CD1c-positive myeloid dendritic cell (primary cell): ENCODE data around the gene C19orf67.

Experiments used
- DNase-seq: peaks from one replicate; pipeline ENCODE4 v3.0.0-alpha.2; 2016; ENCODE audit errors: extremely low spot score

Gene C19orf67

DNA sequence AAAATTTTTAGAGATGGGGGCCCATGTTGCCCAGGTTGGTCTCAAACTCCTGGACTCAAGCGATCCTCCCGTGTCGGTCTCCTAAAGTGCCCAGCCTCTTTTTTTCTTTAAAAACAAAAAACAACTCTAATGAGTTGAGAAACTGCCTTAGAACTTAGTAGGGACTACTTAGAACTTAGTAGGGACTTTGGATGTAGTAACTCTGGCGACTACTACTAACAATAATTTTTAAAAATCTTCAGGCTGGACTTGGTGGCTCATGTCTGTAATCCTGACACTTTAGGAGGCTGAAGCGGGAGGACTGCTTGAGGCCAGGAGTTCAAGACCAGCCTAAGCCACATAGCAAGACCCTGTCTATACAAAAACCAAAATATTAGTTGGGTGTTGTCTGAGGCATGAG, 515 bp upstream of the C19orf67 start:
- no peak for DNase-seq

DNA sequence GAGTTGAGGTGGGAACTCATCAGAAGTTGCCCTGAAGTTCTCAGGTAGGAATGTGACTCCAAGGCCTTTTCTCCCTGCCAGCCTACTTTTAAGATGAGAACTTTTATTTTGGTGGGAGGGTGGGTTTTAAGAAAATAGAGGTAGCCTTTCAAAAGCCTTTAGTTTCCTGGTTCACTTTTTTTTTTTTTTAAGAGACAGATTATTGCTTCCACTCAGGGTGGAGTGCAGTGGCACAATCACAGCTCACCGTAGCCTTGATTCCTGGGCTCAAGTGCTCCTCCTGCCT, 3.0 kb downstream of the C19orf67 start:
- DNase-seq, result no peak

DNA sequence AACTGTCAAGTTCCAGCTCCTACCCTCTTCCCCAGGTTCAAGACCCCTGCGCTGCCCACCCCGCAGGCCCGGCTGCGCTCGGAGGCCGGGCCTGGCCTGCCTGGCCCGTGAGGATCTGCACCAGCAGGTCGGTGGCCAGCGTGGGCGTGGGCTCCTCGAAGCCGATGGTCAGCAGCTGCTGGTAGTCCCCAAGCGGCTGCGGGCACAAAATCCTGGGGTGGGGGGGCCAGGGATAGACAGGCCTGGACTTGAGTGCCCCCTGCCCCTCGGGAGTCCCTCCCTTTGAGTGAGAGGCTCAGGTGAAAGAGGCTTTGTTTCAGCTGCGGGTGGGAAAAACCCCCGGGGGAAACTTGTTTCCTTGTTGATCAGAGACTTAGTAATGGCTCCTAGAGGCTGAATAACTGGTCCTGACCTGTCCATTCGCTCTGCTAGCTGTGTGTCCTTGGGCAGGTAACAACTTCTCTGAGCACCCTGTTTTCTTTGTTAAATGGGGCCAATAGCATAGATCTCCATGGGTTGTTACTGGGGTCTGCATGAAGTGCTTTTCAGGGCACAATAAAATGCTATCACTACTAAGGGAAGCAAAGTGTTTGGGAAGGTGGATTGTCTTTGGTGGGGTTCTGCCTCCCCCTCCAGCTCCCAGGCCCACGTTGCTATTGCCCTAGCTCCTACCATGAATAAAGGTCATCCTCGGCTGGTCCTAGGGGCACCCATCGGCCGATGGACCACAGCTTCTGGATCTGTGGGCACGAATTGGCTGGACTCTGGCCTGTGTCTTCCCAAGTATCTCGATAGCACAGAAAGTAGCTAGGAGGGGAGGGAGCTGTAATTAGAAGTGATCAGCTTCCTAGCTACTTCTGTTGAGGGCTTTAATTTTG, 3.5 kb downstream of the C19orf67 start:
- DNase-seq, result peak; percentile 58

DNA sequence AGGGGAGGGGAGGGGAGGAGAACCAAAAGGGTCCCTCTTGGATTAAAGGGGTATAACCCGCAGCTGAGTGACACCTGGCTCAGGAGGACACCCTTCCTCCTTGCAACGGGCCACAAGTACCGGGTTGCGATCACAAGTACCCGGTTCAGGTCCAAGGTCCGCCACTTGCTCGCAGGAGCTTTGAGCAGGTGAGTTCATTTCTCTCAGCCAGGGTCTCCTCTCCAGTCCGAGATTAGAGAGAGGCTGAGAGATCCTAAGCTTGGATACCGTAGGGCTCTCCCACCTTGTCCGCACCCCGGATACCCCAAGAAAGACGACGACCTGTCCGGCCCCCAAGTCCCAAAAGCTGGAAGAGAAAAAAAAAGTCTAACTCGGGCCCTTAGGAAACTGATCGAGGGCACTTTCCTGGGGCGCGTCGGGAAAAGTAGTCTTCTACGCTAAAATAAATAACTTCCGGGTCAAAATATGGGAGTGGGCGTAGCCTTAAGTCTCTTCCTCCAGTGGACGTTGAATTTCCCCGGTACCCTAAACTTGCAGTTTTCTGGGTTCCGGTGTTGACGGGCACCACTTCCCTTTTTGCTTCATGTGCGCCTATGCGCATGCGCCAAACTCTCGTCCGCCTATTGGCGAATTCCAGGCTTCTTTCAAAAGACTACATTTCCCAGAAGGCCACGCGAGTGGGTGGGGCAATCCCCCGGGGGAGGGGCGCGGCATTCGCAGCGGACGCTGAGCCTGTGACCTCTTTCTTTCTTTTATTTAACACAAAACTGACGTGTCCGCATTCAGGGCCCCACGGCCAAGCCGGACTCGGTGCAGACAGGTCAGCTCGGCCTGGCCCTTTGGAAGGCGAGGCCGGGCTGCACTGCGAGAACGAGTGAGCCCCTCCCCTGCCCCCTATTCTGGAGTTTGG, 4.4 kb downstream of the C19orf67 start:
- DNase-seq, result peak; percentile 100

DNA sequence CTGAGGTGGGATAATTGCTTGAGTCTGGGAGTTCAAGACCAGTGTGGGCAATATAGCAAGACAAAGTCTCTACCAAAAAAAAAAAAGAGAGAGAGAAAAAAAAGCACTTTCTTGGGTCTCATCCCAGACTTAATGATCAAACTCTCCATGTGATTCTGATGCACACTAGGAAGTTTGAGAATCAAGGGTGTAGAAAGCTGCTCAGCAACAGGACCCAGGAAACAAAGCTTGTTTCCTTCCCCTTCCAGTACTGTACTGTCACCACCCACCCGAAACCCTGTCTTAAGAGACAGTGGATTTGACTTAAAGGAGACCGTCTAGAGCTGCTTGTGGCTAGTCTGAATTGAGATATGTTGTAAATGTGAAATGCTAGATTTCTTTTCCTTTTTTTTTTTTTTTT, 7.2 kb downstream of the C19orf67 start:
- peak; percentile 76 for DNase-seq

DNA sequence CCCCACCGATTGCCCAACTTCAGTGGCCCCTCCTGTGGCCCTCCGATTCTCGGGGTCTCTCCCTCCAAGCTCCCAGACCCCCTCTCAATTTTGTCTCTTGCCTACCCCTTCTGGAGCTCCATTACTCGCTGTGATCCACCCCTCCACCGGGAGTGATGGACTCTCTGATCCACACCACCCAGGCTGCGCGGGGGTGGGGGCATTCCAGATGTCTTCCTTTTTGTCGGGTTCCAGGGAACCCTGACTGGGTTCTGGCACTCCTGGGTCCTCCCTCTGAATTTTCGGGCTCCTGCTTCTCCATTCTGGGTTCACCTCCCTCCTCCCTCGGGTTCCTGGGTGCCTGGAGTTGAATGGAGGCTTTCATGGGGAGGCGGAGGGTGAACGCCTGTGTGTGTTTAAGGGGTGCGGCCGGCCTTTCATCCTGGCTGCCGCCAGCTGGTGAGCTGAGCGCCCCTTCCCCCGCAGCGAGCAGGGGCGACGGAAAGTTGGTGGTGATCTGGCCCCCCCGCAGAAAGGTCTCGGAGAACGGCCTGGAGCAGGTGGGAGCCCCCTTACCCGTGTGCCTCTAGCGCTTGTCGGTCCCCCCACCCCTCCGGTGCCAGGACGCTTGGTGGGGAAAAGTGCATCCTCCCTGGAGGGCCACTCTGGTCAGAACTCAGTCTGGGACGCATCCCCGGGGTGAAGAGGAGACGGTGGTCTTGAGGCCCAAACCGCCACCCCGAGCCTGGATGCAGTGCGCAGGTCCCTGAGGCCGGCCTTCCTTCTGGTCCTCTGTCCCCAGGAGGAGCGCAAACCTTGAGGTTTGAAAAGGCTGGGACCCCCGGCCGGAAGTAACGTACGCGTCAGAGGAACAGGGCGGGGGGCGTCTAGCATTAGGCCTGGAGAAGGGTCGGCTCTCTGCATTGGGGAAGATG, 11.4 kb downstream of the C19orf67 start:
- peak; percentile 63 for DNase-seq

DNA sequence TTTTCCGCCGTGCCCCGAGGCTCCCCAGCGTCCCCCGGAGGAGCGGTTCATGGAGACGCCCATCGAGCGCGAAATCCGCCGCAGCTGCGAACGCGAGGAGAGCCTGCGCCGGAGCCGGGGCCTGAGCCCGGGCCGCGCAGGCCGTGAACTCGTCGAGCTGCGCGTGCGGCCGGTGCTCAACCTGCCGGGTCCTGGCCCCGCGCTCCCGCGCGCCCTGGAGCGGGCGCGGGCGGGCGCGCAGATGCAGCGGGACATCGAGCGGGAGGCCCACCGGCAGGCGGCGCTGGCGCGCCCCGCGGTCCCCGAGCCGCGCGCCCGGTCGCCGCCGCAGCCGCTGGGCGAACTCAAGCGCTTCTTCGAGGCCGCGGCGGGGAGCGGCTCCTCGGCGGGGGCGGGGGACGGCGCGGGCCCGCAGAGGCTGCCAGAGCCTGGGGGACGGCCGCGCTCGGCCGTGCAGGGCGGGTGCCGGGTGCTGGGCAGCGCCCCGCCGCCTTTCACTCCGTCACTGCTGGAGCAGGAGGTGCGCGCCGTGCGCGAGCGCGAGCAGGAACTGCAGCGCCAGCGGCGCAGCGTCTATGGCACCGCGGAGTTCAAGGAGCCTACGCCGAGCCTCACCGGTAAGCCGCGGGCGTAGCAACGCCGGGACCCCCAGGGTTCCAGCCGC, 12.2 kb downstream of the C19orf67 start:
- peak; percentile 88 for DNase-seq

DNA sequence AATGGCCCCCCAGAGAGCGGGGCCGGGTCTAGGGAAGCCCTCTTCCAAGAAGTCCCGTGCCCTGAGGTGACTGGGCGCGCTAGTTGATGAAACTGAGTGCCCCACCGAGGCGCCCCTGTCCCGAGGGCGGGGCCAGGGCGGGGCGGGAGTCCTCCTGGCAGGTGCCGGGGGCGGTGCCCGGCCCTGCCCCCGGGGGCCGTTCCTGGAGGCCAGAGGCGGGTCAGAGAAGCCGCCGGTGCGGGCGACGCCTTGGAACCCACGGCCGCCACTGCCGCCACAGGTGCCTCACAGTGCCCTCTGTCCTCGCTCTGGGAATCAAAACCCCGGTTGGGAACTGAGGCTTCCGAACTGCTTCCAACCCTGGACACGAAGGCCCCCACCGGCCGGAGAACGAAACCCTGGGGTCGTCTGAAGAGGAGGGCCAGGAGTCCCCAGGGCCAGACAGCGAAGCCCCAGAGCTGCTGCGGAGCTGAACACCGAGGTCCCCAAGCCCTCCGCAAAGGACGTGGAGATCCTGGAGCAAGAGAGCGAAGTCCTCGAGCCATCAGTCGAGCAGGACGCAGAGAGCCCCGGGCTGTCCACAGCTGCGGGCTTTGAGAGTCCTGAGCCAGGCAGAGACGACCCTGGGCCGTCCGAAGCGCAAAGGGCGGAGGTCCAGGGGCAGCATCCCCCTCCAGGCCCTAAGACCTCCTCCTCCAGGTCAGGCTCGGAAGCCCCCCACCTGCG, 12.9 kb downstream of the C19orf67 start, which contains the start of gene MISP3:
Gene MISP3, plus strand, starts transcription at position 252 of the 726 bp plus-strand sequence. CDS start 524 bp downstream, outside the sequence.
- peak; percentile 33 for DNase-seq

DNA sequence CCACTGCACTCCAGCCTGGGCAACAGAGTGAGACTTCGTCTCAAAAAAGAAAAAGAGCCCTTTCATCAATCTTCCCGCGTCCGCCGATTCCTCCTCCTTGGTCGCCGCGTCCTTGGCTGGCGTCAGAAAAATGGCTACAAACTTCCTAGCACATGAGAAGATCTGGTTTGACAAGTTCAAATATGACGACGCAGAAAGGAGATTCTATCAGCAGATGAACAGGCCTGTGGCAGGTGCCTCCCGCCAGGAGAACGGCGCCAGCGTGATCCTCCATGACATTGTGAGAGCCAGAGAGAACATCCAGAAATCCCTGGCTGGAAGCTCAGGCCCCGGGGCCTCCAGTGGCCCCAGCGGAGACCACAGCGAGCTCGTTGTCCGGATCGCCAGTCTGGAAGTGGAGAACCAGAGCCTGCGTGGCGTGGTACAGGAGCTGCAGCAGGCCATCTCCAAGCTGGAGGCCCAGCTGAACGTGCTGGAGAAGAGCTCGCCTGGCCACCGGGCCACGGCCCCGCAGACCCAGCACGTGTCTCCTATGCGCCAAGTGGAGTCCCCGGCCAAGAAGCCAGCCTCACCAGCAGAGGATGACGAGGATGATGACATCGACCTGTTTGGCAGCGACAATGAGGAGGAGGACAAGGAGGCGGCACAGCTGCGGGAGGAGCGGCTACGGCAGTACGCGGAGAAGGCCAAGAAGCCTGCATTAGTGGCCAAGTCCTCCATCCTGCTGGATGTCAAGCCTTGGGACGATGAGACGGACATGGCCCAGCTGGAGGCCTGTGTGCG, 15.1 kb downstream of the C19orf67 start:
- DNase-seq, result no peak

DNA sequence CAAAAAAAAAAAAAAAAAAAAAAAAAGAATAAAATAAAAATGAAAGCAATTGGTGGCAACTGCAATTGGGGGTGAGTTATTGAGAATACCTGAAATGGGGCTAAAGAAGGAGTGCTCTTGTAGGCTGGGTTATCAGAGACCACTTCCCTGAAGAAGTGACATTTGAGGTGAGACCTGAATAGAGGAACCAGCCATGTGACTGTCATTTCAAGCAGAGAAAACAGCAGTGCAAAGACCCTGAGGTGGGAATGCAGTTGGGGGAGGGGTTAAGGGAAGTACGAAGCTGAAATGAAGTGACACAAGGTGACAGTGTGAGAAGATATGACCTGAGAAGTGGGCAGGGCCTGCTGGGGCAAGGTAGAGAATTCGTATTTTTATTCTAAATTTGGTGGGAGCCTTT, 19.4 kb downstream of the C19orf67 start:
- no peak for DNase-seq

DNA sequence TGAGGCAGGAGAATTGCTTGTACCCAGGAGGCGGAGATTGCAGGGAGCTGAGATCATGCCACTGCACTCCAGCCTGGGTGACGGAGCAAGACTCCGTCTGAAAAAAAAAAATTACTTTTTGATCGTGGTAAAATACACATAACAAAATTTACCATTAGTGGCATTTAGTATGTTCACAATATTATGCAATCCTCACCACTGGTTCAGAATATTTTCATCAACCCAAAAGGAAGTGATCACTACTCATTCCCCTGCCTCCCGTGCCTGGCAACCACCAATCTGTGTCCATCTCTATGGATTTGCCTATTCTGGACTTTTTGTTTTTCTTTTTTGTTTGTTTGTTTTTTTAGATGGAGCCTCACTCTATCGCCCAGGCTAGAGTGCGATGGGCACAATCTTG, 22.5 kb downstream of the C19orf67 start:
- DNase-seq, result peak; percentile 46

DNA sequence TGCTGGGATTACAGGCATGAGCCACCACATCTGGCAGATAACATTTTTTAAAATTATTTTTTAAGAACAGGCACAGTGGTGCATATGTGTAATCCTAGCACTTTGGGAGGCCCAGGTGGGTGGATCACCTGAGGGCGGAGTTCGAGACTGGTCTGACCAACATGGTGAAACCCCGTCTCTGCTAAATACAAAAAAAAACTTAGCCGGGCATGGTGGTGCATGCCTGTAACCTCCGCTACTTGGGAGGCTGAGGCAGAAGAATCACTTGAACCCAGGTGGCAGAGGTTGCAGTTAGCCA, 23.1 kb downstream of the C19orf67 start:
- no peak for DNase-seq

DNA sequence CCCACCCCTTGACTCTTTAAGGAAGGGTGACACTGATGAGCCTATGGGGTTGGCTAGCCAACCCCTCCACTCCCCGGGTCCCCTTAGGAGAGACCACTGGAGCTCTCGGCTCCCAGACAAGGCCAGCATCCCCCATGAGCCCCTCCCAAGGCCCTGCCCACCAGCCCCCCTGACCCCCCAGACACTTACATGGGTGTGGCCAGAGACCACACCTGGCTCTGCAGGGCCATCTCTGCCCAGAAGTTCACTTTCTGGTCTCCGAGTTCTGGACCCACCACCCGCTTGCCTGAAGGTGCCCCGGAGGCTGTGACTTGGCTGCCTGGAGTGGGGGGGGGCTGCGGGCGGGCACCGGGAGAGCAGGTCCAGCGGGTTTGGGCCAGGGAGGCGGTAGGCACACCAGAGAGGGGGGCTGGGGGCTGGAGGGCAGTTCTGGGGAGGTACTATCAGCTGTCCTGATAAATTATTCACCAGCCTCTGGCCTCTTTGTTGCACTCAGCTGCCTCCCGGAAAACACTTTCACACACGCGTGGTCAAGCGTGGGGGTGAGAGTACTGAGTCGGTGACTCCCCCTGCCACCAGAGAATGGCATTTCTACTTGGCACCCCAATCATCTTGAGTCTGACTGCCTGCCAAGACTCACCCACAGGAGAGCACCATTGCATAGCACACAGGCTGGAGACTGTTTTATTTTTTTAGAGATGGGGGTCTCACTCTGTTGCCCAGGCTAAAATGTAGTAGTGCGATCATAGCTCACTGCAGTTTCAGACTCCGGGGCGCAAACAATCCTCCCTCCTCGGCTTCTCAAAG, 23.6 kb downstream of the C19orf67 start, which contains the start of gene PALM3:
Gene PALM3, minus strand, starts transcription at position 326 of the 807 bp plus-strand sequence. Its CDS starts 96 bp downstream, at position 230.
- no peak for DNase-seq

DNA sequence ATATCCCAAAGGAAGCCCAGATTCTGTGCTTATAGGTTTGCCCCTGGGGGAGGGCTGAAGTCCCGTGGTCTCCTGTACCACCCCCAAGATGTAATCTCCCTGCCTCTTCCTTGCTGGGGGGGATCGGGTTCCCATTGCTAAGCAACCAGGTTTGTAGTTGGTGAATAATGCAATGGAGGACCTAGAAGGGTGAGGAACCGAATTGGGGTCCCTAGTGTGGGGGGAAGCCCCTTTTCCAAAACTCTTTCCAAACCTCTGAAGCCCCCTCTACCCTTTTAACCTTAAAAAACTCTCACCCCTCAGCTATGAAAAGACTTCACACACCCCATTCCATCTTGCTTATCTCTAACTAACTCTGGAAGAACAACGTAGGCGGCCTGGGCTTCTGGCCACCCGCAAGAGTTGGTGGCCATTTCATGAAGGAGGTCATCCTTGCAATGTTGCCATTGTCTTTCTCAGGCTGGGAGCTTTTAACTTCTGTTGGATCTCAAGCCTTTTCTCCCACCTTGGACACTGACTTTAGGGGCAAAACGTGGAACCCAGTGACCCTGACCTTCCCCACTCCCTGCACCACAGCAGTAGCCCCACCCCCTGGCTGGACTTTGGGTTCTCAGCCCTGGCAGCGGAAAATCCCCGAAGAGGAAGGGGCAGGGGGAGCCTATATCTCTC, 24.4 kb downstream of the C19orf67 start:
- no peak for DNase-seq

DNA sequence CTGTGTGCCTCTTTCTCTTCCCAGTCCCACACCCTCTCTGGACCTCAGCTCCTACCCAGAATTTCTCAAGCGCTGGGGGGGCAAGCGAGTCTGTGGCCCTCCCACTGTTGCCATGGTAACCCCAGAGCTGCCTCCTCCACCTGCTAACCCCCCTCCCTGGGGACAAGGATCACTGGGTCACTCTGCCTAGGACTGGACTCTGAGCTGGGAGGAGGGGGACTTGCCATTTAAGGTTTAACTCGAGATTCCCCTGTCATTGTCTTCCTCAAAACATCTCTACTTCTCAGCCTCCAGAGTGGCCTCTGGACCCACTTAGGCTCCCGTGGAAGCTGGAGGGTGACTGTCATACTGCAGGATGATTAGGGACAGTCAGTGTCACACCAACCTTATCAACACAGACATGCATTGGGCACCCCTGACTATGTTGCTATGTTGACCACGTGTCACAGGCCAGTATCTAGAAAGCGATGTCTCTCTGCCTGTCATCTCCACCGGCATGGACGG, 25.9 kb downstream of the C19orf67 start:
- DNase-seq, result no peak

DNA sequence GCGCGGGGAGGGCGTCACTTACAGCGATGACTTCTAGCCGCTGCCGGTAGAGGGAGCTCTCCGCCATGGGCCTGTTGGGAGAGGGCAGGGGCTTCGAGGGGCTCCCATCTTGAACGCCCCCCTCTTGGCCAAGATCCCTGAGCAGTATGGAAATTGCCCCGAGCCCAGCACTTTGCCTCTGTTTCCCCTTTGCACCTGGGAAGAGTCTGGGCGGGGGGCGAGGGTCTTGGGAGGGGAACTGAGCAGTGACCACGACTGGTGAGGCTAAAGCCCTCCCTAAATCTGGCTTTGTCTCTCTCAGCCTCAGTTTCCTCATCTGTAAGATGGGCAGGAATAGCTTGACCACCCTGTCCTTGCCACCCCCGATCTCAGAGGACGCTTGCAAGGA, 26.5 kb downstream of the C19orf67 start:
- peak; percentile 42 for DNase-seq

DNA sequence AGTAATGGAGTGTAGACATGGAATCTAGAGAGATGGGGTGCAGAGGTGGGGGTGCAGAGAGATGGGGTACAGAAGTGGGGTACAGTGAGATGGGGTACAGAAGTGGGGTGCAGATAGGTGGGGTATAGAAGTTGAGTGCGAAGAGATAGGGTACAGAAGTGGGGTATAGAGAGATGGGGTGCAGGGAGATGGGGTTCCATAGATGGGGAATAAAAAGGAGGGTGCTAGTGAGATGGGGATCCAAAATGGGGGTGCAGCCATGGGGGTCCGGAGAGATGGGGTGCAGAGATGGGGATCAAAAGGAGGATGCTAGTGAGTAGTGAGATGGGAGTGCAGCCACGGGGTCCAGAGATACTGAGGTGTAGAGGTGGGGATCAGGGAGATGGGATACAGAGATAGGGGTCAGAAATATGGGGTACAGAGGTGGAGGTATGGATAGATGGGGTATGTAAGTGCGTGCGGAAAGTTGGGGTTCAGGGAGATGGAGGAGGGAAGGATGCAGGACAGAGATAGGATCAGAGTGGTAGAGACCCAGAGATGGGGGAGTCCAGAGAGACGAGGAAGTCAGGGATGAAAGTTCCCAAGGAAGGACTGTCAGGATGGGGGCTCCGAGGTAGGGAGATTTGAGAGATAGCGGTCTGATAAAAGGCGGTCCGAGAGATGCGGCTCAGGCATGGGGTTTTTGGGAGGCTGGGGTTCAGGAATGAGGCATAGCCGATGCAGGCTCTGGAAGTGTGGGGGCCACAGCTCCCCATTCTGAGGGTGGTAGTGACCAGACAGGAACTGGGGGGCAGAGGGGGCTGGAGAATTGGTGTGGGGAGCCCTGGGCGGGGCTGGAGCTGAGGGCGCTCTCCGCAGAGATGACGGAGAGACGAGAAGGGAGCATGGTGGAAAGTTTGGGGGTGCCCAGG, 27.1 kb downstream of the C19orf67 start:
- DNase-seq, result no peak
